H9 (cell line): ENCODE results near the gene AIFM2. TPM values are rescaled to one million over a fixed set of nuclear protein-coding genes. Genes with fewer than 3 reads are reported as not detected.

Experiments
- DNase-seq: peaks from one replicate; pipeline ENCODE4 v3.0.0-alpha.2; 2017
- H2AFZ ChIP-seq: one replicate; pipeline ENCODE4 v1.6.1; 2013; ENCODE audit warnings: mild to moderate bottlenecking, low read length, control low read depth, moderate library complexity
- H2AK5ac ChIP-seq: 2 replicates; pipeline ENCODE4 v1.6.1; 2013; ENCODE audit warnings: low read length, control low read depth, mixed read lengths; ENCODE audit not compliant: insufficient read length
- H2BK120ac ChIP-seq: one replicate; pipeline ENCODE4 v1.6.1; 2013; ENCODE audit warnings: low read depth, mild to moderate bottlenecking, low read length, control low read depth, inconsistent platforms; ENCODE audit not compliant: poor library complexity, severe bottlenecking
- H2BK12ac ChIP-seq: 2 replicates; pipeline ENCODE4 v1.6.1; 2013; ENCODE audit warnings: low read length, control low read depth, mixed read lengths, low read depth; ENCODE audit not compliant: insufficient read length
- H2BK15ac ChIP-seq: 2 replicates; pipeline ENCODE4 v1.6.1; 2013; ENCODE audit warnings: low read depth, low read length, control low read depth
- H2BK20ac ChIP-seq: one replicate; pipeline ENCODE4 v1.6.1; 2013; ENCODE audit warnings: low read depth, mild to moderate bottlenecking, low read length, control low read depth, inconsistent platforms; ENCODE audit not compliant: poor library complexity, severe bottlenecking
- H2BK5ac ChIP-seq: 2 replicates; pipeline ENCODE4 v1.6.1; 2013; ENCODE audit warnings: low read length, control low read depth, mixed read lengths; ENCODE audit not compliant: insufficient read length
- H3K14ac ChIP-seq: 2 replicates; pipeline ENCODE4 v1.6.1; 2013; ENCODE audit warnings: low read length, control low read depth; ENCODE audit not compliant: insufficient read depth
- H3K18ac ChIP-seq: 2 replicates; pipeline ENCODE4 v1.6.1; 2013; ENCODE audit warnings: low read depth, mild to moderate bottlenecking, mixed read lengths, low read length, control low read depth; ENCODE audit not compliant: insufficient read length
- H3K23ac ChIP-seq: 2 replicates; pipeline ENCODE4 v1.6.1; 2013; ENCODE audit warnings: low read length, control low read depth, mixed read lengths, low read depth; ENCODE audit not compliant: insufficient read length
- H3K23me2 ChIP-seq: 2 replicates; pipeline ENCODE4 v1.6.1; 2013; ENCODE audit warnings: low read depth, mild to moderate bottlenecking, mixed read lengths, low read length, control low read depth; ENCODE audit not compliant: insufficient read length, poor library complexity, severe bottlenecking
- H3K27ac ChIP-seq: 2 replicates; pipeline ENCODE4 v1.5.1; 2013; ENCODE audit warnings: low read length, control low read depth, mixed read lengths, low read depth; ENCODE audit not compliant: insufficient read length
- H3K27me3 ChIP-seq: 2 replicates; pipeline ENCODE4 v1.6.1; 2013; ENCODE audit warnings: low read length, control low read depth, inconsistent platforms; ENCODE audit not compliant: insufficient read depth
- H3K4ac ChIP-seq: 2 replicates; pipeline ENCODE4 v1.6.1; 2013; ENCODE audit warnings: low read depth, mild to moderate bottlenecking, control low read depth, inconsistent platforms, low read length, moderate library complexity
- H3K4me1 ChIP-seq: 2 replicates; pipeline ENCODE4 v1.6.1; 2013; ENCODE audit warnings: low read length, control low read depth, inconsistent platforms; ENCODE audit not compliant: insufficient read depth
- H3K4me2 ChIP-seq: 2 replicates; pipeline ENCODE4 v1.6.1; 2013; ENCODE audit warnings: low read length, control low read depth, mixed read lengths; ENCODE audit not compliant: insufficient read length, insufficient read depth
- H3K56ac ChIP-seq: 2 replicates; pipeline ENCODE4 v1.6.1; 2013; ENCODE audit warnings: low read depth, mild to moderate bottlenecking, mixed read lengths, low read length, control low read depth; ENCODE audit not compliant: insufficient read length
- H3K79me1 ChIP-seq: 2 replicates; pipeline ENCODE4 v1.6.1; 2013; ENCODE audit warnings: low read depth, mild to moderate bottlenecking, moderate library complexity, low read length, control low read depth, inconsistent platforms; ENCODE audit not compliant: insufficient read depth, poor library complexity, severe bottlenecking
- H3K79me2 ChIP-seq: 2 replicates; pipeline ENCODE4 v1.6.1; 2013; ENCODE audit warnings: low read length, control low read depth, inconsistent platforms; ENCODE audit not compliant: insufficient read depth
- H3K9ac ChIP-seq: 2 replicates; pipeline ENCODE4 v1.6.1; 2013; ENCODE audit warnings: low read length, control low read depth, mixed read lengths; ENCODE audit not compliant: insufficient read length; ENCODE audit errors: extremely low read depth
- H3K9me3 ChIP-seq: one replicate; pipeline ENCODE4 v1.6.1; 2013; ENCODE audit warnings: low read depth, low read length, inconsistent platforms; ENCODE audit not compliant: control insufficient read depth
- H3T11ph ChIP-seq: one replicate; pipeline ENCODE4 v1.6.1; 2013; ENCODE audit warnings: mild to moderate bottlenecking, low read length, control low read depth, inconsistent platforms
- H4K20me1 ChIP-seq: one replicate; pipeline ENCODE4 v1.6.1; 2013; ENCODE audit not compliant: control insufficient read depth, insufficient read length, insufficient read depth
- H4K5ac ChIP-seq: 2 replicates; pipeline ENCODE4 v1.6.1; 2013; ENCODE audit warnings: low read depth, mild to moderate bottlenecking, mixed read lengths, low read length, control low read depth; ENCODE audit not compliant: insufficient read length
- H4K8ac ChIP-seq: replicated peaks from 2 replicates; pipeline ENCODE4 v1.6.1; 2013; ENCODE audit warnings: low read length, control low read depth, mixed read lengths, low read depth; ENCODE audit not compliant: insufficient read length
- H4K91ac ChIP-seq: 2 replicates; pipeline ENCODE4 v1.6.1; 2013; ENCODE audit warnings: low read depth, mild to moderate bottlenecking, moderate library complexity, mixed read lengths, low read length, control low read depth; ENCODE audit not compliant: insufficient read length
- H3K27ac Mint-ChIP-seq, 3 experiments: 2 replicates in 2 of 3; 3 replicates in 1 of 3; pipeline ENCODE4 v1.8.0; 2020 to 2021; ENCODE audit warnings: mixed read lengths in 3 of 3, mild to moderate bottlenecking in 1 of 3, moderate library complexity in 1 of 3
- H3K27me3 Mint-ChIP-seq: 2 replicates; pipeline ENCODE4 v1.8.0; 2021; ENCODE audit warnings: low read depth, mild to moderate bottlenecking, moderate library complexity, mixed read lengths
- H3K36me3 Mint-ChIP-seq, 3 experiments: 2 replicates in 2 of 3; 3 replicates in 1 of 3; pipeline ENCODE4 v1.8.0; 2020 to 2021; ENCODE audit warnings: low read depth in 3 of 3, mixed read lengths in 3 of 3; ENCODE audit not compliant: insufficient read depth in 1 of 3
- H3K4me1 Mint-ChIP-seq, 2 experiments: 2 replicates each; pipeline ENCODE4 v1.8.0; 2020; ENCODE audit warnings: mixed read lengths in 2 of 2
- H3K4me3 Mint-ChIP-seq, 2 experiments: 2 replicates in 1 of 2; 3 replicates in 1 of 2; pipeline ENCODE4 v1.8.0; 2020 to 2021; ENCODE audit warnings: mild to moderate bottlenecking in 2 of 2, mixed read lengths in 2 of 2, moderate library complexity in 1 of 2
- H3K9me3 Mint-ChIP-seq, 2 experiments: 2 replicates in 1 of 2; 3 replicates in 1 of 2; pipeline ENCODE4 v1.8.0; 2020; ENCODE audit warnings: mild to moderate bottlenecking in 2 of 2, mixed read lengths in 2 of 2, moderate library complexity in 1 of 2
- WGBS: extraction: QIAGEN DNeasy Blood & Tissue Kit; methylation state at CpG from one replicate; pipeline ENCODE4 v1.1.7; 2013; ENCODE audit warnings: missing lambda C conversion rate, low lambda C conversion rate, mixed read lengths; ENCODE audit not compliant: insufficient read length; ENCODE audit errors: extremely low coverage; 5-methylcytosine and 5-hydroxymethylcytosine counted together
- total RNA-seq: library from RNA; stranded (reverse); gene quantifications from 2 replicates; pipeline ENCODE4 v1.2.1, GENCODE V29; 2021
- TF ChIP-seq, protein P1 (sequence below): fragments of 200-600 bp; sonication (generic); conservative IDR thresholded peaks from 3 replicates; pipeline ENCODE4 v1.8.0; 2021; ENCODE audit warnings: antibody characterized with exemption, mild to moderate bottlenecking

Gene AIFM2
- total RNA-seq, 1 experiment from 2014 or later, result 5.3 TPM

DNA sequence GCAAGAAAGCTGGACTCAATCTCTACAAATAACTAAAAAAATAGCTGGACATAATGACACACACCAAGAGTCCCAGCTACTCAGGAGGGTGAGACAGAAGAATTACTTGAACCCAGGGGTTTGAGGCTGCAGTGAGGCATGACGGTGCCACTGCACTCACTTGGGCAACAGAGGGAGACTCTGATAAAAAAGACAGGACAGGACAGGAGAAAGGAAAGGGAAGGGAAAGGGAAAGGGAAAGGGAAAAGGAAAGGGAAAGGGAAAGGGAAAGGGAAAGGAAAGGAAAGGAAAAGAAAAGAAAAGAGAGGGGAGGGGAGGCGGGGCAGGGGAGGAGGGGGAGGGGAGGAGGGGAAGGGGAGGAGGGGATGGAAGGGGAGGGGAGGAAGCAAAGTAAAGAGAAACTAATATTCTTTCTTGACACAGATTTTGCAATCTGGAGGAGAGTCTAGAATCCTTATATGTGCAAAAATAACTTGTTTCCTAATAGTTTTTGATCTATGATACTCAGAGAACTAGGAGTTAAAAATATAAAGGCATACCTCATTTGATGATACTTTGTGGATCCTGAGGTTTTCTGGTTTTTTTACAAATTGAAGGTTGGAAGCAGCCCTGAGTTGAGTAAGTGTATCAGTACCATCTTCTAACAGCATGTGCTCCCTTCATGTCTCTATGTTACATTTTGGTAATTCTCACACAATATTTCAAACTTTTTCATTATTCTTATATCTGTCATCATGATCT, 29.7 kb upstream of the AIFM2 start:
- Histone ChIP-seq H2BK12ac (no peak overlapping the region), H3K18ac (no peak overlapping the region), H3K56ac (no peak overlapping the region), H3T11ph (no peak overlapping the region), H4K91ac (no peak overlapping the region), H2BK20ac (no peak overlapping the region), H3K14ac (no peak overlapping the region), H3K4me1 (no peaks in the 10 kb centered on the region), H3K4me2 (no peak overlapping the region), H2BK120ac (no peak overlapping the region), H2AK5ac (no peak overlapping the region), H3K79me1 (no peaks in the 10 kb centered on the region), H3K27ac (no peak overlapping the region), H2AFZ (no peak overlapping the region), H3K23me2 (no peaks in the 10 kb centered on the region), H3K9ac (no peak overlapping the region), H3K9me3 (no peaks in the 10 kb centered on the region), H3K27me3 (no peaks in the 10 kb centered on the region), H4K8ac (no peak overlapping the region), H4K20me1 (no peaks in the 10 kb centered on the region), H4K5ac (no peak overlapping the region), H2BK15ac (no peak overlapping the region), H3K23ac (no peak overlapping the region), H2BK5ac (no peak overlapping the region), H3K79me2 (peaks cover 22% of the 10 kb centered on the region; the same call in 1 of the 2 replicates), H3K4ac (no peak overlapping the region)
- Mint-ChIP-seq H3K27me3 (no peaks in the 10 kb centered on the region), H3K36me3 (peaks cover 7 to 49% (median 41%) of the 10 kb centered on the region in 3 experiments; a peak in 5 of 7 replicates), H3K4me1 (peaks cover 7 to 14% of the 10 kb centered on the region in 2 experiments), H3K4me3 (peak overlapping the region in 1 of 2 experiments; percentile 16; a peak in 1 of 5 replicates), H3K27ac (peak overlapping the region in 2 of 3 experiments; percentile 32 to 91; a peak in 4 of 7 replicates), H3K9me3 (no peaks in the 10 kb centered on the region)
- no CpG with 5 or more reads among the region's 2 CpGs for WGBS
- no peak for DNase-seq
- TF ChIP-seq, protein P1, sequence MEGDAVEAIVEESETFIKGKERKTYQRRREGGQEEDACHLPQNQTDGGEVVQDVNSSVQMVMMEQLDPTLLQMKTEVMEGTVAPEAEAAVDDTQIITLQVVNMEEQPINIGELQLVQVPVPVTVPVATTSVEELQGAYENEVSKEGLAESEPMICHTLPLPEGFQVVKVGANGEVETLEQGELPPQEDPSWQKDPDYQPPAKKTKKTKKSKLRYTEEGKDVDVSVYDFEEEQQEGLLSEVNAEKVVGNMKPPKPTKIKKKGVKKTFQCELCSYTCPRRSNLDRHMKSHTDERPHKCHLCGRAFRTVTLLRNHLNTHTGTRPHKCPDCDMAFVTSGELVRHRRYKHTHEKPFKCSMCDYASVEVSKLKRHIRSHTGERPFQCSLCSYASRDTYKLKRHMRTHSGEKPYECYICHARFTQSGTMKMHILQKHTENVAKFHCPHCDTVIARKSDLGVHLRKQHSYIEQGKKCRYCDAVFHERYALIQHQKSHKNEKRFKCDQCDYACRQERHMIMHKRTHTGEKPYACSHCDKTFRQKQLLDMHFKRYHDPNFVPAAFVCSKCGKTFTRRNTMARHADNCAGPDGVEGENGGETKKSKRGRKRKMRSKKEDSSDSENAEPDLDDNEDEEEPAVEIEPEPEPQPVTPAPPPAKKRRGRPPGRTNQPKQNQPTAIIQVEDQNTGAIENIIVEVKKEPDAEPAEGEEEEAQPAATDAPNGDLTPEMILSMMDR, result no peak
